Liver (tissue), 9 donors: Measurements from ENCODE around the gene PLPPR5. TPM values are rescaled to one million over a fixed set of nuclear protein-coding genes. Genes with fewer than 3 reads are reported as not detected.

ENCODE experiments used
- DNase-seq: peaks from one replicate; pipeline ENCODE4 v3.0.0-alpha.2; 2017; ENCODE audit warnings: low spot score
- H3K27ac ChIP-seq, 2 donors: one replicate each; pipeline ENCODE4 v1.7.0; 2013; ENCODE audit warnings: inconsistent platforms in 2 of 2, low read length in 2 of 2, control low read depth in 1 of 2, low read depth in 1 of 2, mild to moderate bottlenecking in 1 of 2
- H3K27me3 ChIP-seq, 4 donors: one replicate each; pipeline versions ENCODE4 v1.6.1 to v1.7.0; 2013; ENCODE audit warnings: low read length in 3 of 4, inconsistent platforms in 1 of 4, mild to moderate bottlenecking in 1 of 4, moderate library complexity in 1 of 4; ENCODE audit not compliant: control insufficient read depth in 4 of 4, insufficient read depth in 4 of 4
- H3K36me3 ChIP-seq, 4 donors: one replicate each; pipeline versions ENCODE4 v1.6.1 to v1.7.0; 2013; ENCODE audit warnings: low read length in 3 of 4, mild to moderate bottlenecking in 3 of 4, low read depth in 1 of 4, moderate library complexity in 1 of 4; ENCODE audit not compliant: control insufficient read depth in 4 of 4, insufficient read depth in 3 of 4
- H3K4me1 ChIP-seq, 4 donors: one replicate each; pipeline versions ENCODE4 v1.6.1 to v1.7.0; 2013; ENCODE audit warnings: low read length in 3 of 4, mild to moderate bottlenecking in 3 of 4, moderate library complexity in 1 of 4; ENCODE audit not compliant: control insufficient read depth in 4 of 4, insufficient read depth in 4 of 4
- H3K4me3 ChIP-seq, 3 donors: one replicate each; pipeline versions ENCODE4 v1.6.1 to v1.7.0; 2013; ENCODE audit warnings: low read length in 3 of 3, control low read depth in 1 of 3, low read depth in 1 of 3, mild to moderate bottlenecking in 1 of 3
- H3K9ac ChIP-seq, 2 donors: one replicate each; pipeline ENCODE4 v1.7.0; 2013; ENCODE audit warnings: low read length in 2 of 2, mild to moderate bottlenecking in 2 of 2, moderate library complexity in 2 of 2, control low read depth in 1 of 2, low read depth in 1 of 2
- H3K9me3 ChIP-seq, 4 donors: one replicate each; pipeline versions ENCODE4 v1.6.1 to v1.7.0; 2013; ENCODE audit warnings: low read length in 3 of 4; ENCODE audit not compliant: control insufficient read depth in 4 of 4
- ATF3 ChIP-seq: IDR thresholded peaks from 2 replicates; pipeline ENCODE4 v1.6.1; 2016; ENCODE audit warnings: antibody characterized with exemption
- EGR1 ChIP-seq, 2 donors: IDR thresholded peaks; 2 replicates each; pipeline ENCODE4 v1.6.1; 2016 to 2018; ENCODE audit warnings: antibody characterized with exemption in 2 of 2, low read depth in 2 of 2
- FOXA1 ChIP-seq: IDR thresholded peaks from 2 replicates; pipeline ENCODE4 v1.6.1; 2016; ENCODE audit warnings: antibody characterized with exemption
- FOXA2 ChIP-seq: IDR thresholded peaks from 2 replicates; pipeline ENCODE4 v1.6.1; 2016; ENCODE audit warnings: antibody characterized with exemption
- GABPA ChIP-seq, 2 donors: IDR thresholded peaks in 1 of 2; conservative IDR thresholded peaks in 1 of 2; 2 replicates each; pipeline ENCODE4 v1.6.1; 2016; ENCODE audit warnings: antibody characterized with exemption in 2 of 2, mild to moderate bottlenecking in 1 of 2, moderate library complexity in 1 of 2
- HNF4A ChIP-seq, 2 donors: conservative IDR thresholded peaks; 2 replicates each; pipeline ENCODE4 v1.6.1; 2016; ENCODE audit warnings: antibody characterized with exemption in 2 of 2, mild to moderate bottlenecking in 2 of 2
- HNF4G ChIP-seq: IDR thresholded peaks from 2 replicates; pipeline ENCODE4 v1.6.1; 2016; ENCODE audit warnings: antibody characterized with exemption
- NR2F2 ChIP-seq: IDR thresholded peaks from 2 replicates; pipeline ENCODE4 v1.6.1; 2016; ENCODE audit warnings: antibody characterized with exemption
- RAD21 ChIP-seq, 2 donors: IDR thresholded peaks; 2 replicates each; pipeline ENCODE4 v1.6.1; 2016; ENCODE audit warnings: antibody characterized with exemption in 2 of 2, mild to moderate bottlenecking in 2 of 2
- RXRA ChIP-seq, 2 donors: IDR thresholded peaks; 2 replicates each; pipeline ENCODE4 v1.6.1; 2017 to 2018; ENCODE audit warnings: antibody characterized with exemption in 2 of 2, mild to moderate bottlenecking in 1 of 2
- SP1 ChIP-seq: IDR thresholded peaks from 2 replicates; pipeline ENCODE4 v1.6.1; 2018; ENCODE audit warnings: antibody characterized with exemption, mild to moderate bottlenecking
- TAF1 ChIP-seq: conservative IDR thresholded peaks from 2 replicates; pipeline ENCODE4 v1.6.1; 2016; ENCODE audit warnings: antibody characterized with exemption, mild to moderate bottlenecking
- YY1 ChIP-seq: IDR thresholded peaks from 2 replicates; pipeline ENCODE4 v1.6.1; 2016; ENCODE audit warnings: antibody characterized with exemption, mild to moderate bottlenecking
- WGBS: extraction: QIAGEN DNeasy Blood & Tissue Kit; methylation state at CpG from one replicate; pipeline ENCODE4 v1.1.7; 2013; 5-methylcytosine and 5-hydroxymethylcytosine counted together
- polyA plus RNA-seq, 2 donors: library from polyadenylated mRNA; stranded (reverse) in 1 of 2; unstranded in 1 of 2; fragments of 200-250 nt in 1 of 2; fragments of >200 nt in 1 of 2; fragmentation: Nextera tagmentation in 1 of 2; extraction: Ambion mirVana in 1 of 2; gene quantifications; one replicate each; pipeline versions ENCODE4 v1.2.1 to v1.2.3, GENCODE V29; 2013 to 2015
- total RNA-seq, 2 donors: library from RNA; depleted of rRNA; stranded (reverse); fragments of >200 nt; gene quantifications; one replicate each; pipeline ENCODE4 v1.2.3, GENCODE V29; 2014
- TF ChIP-seq, protein P1 (sequence below): IDR thresholded peaks from 2 replicates; pipeline ENCODE4 v1.6.1; 2016; ENCODE audit warnings: antibody characterized with exemption, mild to moderate bottlenecking
- TF ChIP-seq, protein P2 (sequence below): IDR thresholded peaks from 2 replicates; pipeline ENCODE4 v1.6.1; 2016; ENCODE audit warnings: antibody characterized with exemption
- TF ChIP-seq, protein P3 (sequence below): IDR thresholded peaks from 2 replicates; pipeline ENCODE4 v1.6.1; 2016; ENCODE audit warnings: antibody characterized with exemption
- donor health status: healthy.
- donor health status: healthy.
- donor health status: healthy.
- donor health status: healthy.
- donor health status: healthy.

PLPPR5 gene
- total and polyA plus RNA-seq, 4 donors, result not detected

- no peaks in the 10 kb centered on the region for H3K9me3 ChIP-seq
- no peaks in the 10 kb centered on the region for H3K27me3 ChIP-seq
- no peak overlapping the region for H3K27ac ChIP-seq
- no peak for TF ChIP-seq NR2F2
- TF ChIP-seq RXRA (IDR thresholded peaks at IDR 0.05), result no peak
- TF ChIP-seq, protein P1, sequence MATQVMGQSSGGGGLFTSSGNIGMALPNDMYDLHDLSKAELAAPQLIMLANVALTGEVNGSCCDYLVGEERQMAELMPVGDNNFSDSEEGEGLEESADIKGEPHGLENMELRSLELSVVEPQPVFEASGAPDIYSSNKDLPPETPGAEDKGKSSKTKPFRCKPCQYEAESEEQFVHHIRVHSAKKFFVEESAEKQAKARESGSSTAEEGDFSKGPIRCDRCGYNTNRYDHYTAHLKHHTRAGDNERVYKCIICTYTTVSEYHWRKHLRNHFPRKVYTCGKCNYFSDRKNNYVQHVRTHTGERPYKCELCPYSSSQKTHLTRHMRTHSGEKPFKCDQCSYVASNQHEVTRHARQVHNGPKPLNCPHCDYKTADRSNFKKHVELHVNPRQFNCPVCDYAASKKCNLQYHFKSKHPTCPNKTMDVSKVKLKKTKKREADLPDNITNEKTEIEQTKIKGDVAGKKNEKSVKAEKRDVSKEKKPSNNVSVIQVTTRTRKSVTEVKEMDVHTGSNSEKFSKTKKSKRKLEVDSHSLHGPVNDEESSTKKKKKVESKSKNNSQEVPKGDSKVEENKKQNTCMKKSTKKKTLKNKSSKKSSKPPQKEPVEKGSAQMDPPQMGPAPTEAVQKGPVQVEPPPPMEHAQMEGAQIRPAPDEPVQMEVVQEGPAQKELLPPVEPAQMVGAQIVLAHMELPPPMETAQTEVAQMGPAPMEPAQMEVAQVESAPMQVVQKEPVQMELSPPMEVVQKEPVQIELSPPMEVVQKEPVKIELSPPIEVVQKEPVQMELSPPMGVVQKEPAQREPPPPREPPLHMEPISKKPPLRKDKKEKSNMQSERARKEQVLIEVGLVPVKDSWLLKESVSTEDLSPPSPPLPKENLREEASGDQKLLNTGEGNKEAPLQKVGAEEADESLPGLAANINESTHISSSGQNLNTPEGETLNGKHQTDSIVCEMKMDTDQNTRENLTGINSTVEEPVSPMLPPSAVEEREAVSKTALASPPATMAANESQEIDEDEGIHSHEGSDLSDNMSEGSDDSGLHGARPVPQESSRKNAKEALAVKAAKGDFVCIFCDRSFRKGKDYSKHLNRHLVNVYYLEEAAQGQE, result no peak
- TF ChIP-seq, protein P2, sequence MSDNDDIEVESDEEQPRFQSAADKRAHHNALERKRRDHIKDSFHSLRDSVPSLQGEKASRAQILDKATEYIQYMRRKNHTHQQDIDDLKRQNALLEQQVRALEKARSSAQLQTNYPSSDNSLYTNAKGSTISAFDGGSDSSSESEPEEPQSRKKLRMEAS, result no peak
- TF ChIP-seq HNF4G, result no peak
- TF ChIP-seq FOXA1, result no peak
- no peak for TF ChIP-seq TAF1
- TF ChIP-seq, protein P3, sequence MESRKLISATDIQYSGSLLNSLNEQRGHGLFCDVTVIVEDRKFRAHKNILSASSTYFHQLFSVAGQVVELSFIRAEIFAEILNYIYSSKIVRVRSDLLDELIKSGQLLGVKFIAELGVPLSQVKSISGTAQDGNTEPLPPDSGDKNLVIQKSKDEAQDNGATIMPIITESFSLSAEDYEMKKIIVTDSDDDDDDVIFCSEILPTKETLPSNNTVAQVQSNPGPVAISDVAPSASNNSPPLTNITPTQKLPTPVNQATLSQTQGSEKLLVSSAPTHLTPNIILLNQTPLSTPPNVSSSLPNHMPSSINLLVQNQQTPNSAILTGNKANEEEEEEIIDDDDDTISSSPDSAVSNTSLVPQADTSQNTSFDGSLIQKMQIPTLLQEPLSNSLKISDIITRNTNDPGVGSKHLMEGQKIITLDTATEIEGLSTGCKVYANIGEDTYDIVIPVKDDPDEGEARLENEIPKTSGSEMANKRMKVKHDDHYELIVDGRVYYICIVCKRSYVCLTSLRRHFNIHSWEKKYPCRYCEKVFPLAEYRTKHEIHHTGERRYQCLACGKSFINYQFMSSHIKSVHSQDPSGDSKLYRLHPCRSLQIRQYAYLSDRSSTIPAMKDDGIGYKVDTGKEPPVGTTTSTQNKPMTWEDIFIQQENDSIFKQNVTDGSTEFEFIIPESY, result no peak
- no peak for TF ChIP-seq FOXA2
- TF ChIP-seq HNF4A (conservative IDR thresholded peaks at IDR 0.05), result no peak
- no peak for TF ChIP-seq SP1
- no peak for TF ChIP-seq ATF3
- no peak for TF ChIP-seq EGR1 (IDR thresholded peaks at IDR 0.05; ENCODE audit: low read depth in 2 of 2)
- TF ChIP-seq YY1, result no peak
- TF ChIP-seq GABPA (IDR thresholded peaks at IDR 0.05 in 1 of 2, conservative IDR thresholded peaks at IDR 0.05 in 1 of 2), result no peak
- 85% methylated on average over 3 of the region's 3 CpGs for WGBS
- no peaks in the 10 kb centered on the region for H3K4me1 ChIP-seq
- H3K36me3 ChIP-seq, result no peaks in the 10 kb centered on the region
- no peak for DNase-seq
- no peak overlapping the region for H3K4me3 ChIP-seq
- no peak overlapping the region for H3K9ac ChIP-seq
Measured at GRCh38 chr1:98975810-98976209, 28.9 kb downstream of the PLPPR5 start.

- no peak for DNase-seq
- no peak overlapping the region for H3K27ac ChIP-seq
- H3K36me3 ChIP-seq, result no peaks in the 10 kb centered on the region
- H3K27me3 ChIP-seq, result no peaks in the 10 kb centered on the region
- 66% methylated on average over 5 of the region's 5 CpGs for WGBS
- H3K4me1 ChIP-seq, result no peaks in the 10 kb centered on the region
- H3K9me3 ChIP-seq, result no peaks in the 10 kb centered on the region
- no peak overlapping the region for H3K9ac ChIP-seq
- TF ChIP-seq FOXA2 (no peak), HNF4G (no peak), RAD21 (IDR thresholded peaks at IDR 0.05) (no peak), RXRA (IDR thresholded peaks at IDR 0.05) (no peak), NR2F2 (no peak), YY1 (no peak), TAF1 (no peak), EGR1 (IDR thresholded peaks at IDR 0.05; ENCODE audit: low read depth in 2 of 2) (no peak), GABPA (IDR thresholded peaks at IDR 0.05 in 1 of 2, conservative IDR thresholded peaks at IDR 0.05 in 1 of 2) (no peak)
- TF ChIP-seq, protein P3, result no peak
- no peak overlapping the region for H3K4me3 ChIP-seq
Measured at GRCh38 chr1:98975113-98975512, 29.5 kb downstream of the PLPPR5 start.
